Adrenal gland (tissue), 12 donors: ENCODE data around the gene FAM24A. TPM values are rescaled to one million over a fixed set of nuclear protein-coding genes. Genes with fewer than 3 reads are reported as not detected.

Source experiments
- DNase-seq, 7 donors: peaks; one replicate each; pipeline ENCODE4 v3.0.0-alpha.2; 2019 to 2020
- H3K27ac ChIP-seq, 5 donors: fragments of 200-600 bp; sonication (generic) in 4 of 5; 1 replicate in 3 of 5; 2 replicates in 2 of 5; pipeline versions ENCODE4 v1.5.1 to v1.8.0; 2016 to 2020; ENCODE audit warnings: mild to moderate bottlenecking in 1 of 5
- H3K27me3 ChIP-seq: fragments of 200-600 bp; 2 replicates; pipeline ENCODE4 v1.8.0; 2021
- H3K36me3 ChIP-seq, 2 donors: fragments of 200-600 bp; replicated peaks in 1 of 2; 1 replicate in 1 of 2; 2 replicates in 1 of 2; pipeline versions ENCODE4 v1.5.1 to v1.8.0; 2018 to 2022
- H3K4me1 ChIP-seq, 2 donors: fragments of 200-600 bp; replicated peaks in 1 of 2; 1 replicate in 1 of 2; 2 replicates in 1 of 2; pipeline versions ENCODE4 v1.5.1 to v1.8.0; 2018 to 2021
- H3K4me3 ChIP-seq, 4 donors: fragments of 200-600 bp; sonication (generic) in 3 of 4; one replicate each; pipeline ENCODE4 v1.5.1; 2016 to 2018
- H3K9me3 ChIP-seq, 3 donors: fragments of 200-600 bp; sonication (generic) in 1 of 3; replicated peaks in 1 of 3; 1 replicate in 2 of 3; 2 replicates in 1 of 3; pipeline versions ENCODE4 v1.5.1 to v1.8.0; 2016 to 2021
- POLR2A ChIP-seq, 2 donors: fragments of 450-650 bp; IDR thresholded peaks; one replicate each; pipeline ENCODE4 v1.6.1; 2017; ENCODE audit warnings: antibody characterized with exemption in 2 of 2, mild to moderate bottlenecking in 2 of 2, moderate library complexity in 1 of 2
- WGBS, 4 donors: extraction: QIAGEN DNeasy Blood & Tissue Kit in 2 of 4; methylation state at CpG; one replicate each; pipeline versions ENCODE4 v1.1.5 to v1.1.7; 2013 to 2017; 5-methylcytosine and 5-hydroxymethylcytosine counted together
- intact Hi-C, 2 donors: fragments of 100-400 bp; cut with DNase I; formaldehyde crosslinking; loops; one replicate each; pipeline versions ENCODE4 v1.14.1 to v1.15.0; 2022 to 2023
- polyA plus RNA-seq, 3 donors: library from polyadenylated mRNA; stranded (reverse); fragments of 200-250 nt in 2 of 3; fragments of 350-450 nt in 1 of 3; fragmentation: Illumina TruSeq in 1 of 3; extraction: RNeasy Lipid Tissue Mini Kit (QIAGEN cat#74804) in 1 of 3; gene quantifications; one replicate each; pipeline ENCODE4 v1.2.3, GENCODE V29; 2013 to 2014
- total RNA-seq, 9 donors: library from RNA; depleted of rRNA in 4 of 9; stranded (reverse); fragments of >200 nt in 4 of 9; fragments of 120-200 nt in 1 of 9; fragmentation: NEBNext Ultra II Directional in 1 of 9; extraction: Animal tissue kit (Norgen Biotek cat#: 25700) in 1 of 9; gene quantifications; one replicate each; pipeline versions ENCODE4 v1.1.0 to v1.2.4, GENCODE V29; 2013 to 2023
- TF ChIP-seq, protein P1 (sequence below), 6 experiments: fragments of 450-650 bp in 4 of 6; fragments of 200-600 bp in 2 of 6; sonication (generic) in 1 of 6; IDR thresholded peaks; 1 replicate in 5 of 6; 2 replicates in 1 of 6; pipeline versions ENCODE4 v1.5.1 to v1.8.0; 2016 to 2021; ENCODE audit warnings: antibody characterized with exemption in 6 of 6, mild to moderate bottlenecking in 2 of 6, moderate library complexity in 1 of 6
- donor health status: healthy with polysubstance abuse.
- donor health status: Bipolar disorder and iron deficiency.
- donor health status: DM: yes; HTN: yes; CAD: no.
- donor health status: DM: no; HTN: no; CAD: no.
- donor health status: DM: no; HTN: no; CAD: no.
- donor health status: DM: yes; HTN: yes; CAD: no.

The FAM24A gene
- total and polyA plus RNA-seq, 12 donors: not detected

DNA sequence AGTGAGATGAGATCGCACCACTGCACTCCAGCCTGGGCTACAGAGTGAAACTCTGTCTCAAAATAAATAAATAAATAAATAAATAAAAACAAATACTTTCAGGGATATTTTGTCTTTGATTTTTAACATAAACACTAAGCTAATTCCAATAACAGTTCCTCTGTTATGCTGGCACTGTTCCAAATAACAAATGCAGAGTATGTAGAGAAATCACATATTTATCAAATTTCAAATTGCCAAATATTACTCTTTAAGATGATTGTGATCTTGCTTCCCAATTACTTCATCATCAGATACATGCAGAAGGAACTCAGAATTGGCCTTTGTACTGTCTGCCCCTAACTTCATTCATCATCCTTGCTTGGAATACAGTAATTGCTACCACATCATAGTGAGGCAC lies 19.7 kb downstream of the FAM24A start:
- no peaks in the 10 kb centered on the region for H3K9me3 ChIP-seq
- H3K4me3 ChIP-seq: no peak overlapping the region
- no peak for DNase-seq
- 96 to 100% (median 98%) methylated on average over 1 of the region's 1 CpG for WGBS, 4 donors
- TF ChIP-seq POLR2A (IDR thresholded peaks at IDR 0.05): no peak
- TF ChIP-seq, protein P1, sequence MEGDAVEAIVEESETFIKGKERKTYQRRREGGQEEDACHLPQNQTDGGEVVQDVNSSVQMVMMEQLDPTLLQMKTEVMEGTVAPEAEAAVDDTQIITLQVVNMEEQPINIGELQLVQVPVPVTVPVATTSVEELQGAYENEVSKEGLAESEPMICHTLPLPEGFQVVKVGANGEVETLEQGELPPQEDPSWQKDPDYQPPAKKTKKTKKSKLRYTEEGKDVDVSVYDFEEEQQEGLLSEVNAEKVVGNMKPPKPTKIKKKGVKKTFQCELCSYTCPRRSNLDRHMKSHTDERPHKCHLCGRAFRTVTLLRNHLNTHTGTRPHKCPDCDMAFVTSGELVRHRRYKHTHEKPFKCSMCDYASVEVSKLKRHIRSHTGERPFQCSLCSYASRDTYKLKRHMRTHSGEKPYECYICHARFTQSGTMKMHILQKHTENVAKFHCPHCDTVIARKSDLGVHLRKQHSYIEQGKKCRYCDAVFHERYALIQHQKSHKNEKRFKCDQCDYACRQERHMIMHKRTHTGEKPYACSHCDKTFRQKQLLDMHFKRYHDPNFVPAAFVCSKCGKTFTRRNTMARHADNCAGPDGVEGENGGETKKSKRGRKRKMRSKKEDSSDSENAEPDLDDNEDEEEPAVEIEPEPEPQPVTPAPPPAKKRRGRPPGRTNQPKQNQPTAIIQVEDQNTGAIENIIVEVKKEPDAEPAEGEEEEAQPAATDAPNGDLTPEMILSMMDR (IDR thresholded peaks at IDR 0.05): no peak
- H3K27me3 ChIP-seq: no peaks in the 10 kb centered on the region
- intact Hi-C loops: no loop called here
- no peaks in the 10 kb centered on the region for H3K4me1 ChIP-seq
- H3K27ac ChIP-seq: no peak overlapping the region
- no peaks in the 10 kb centered on the region for H3K36me3 ChIP-seq

DNA sequence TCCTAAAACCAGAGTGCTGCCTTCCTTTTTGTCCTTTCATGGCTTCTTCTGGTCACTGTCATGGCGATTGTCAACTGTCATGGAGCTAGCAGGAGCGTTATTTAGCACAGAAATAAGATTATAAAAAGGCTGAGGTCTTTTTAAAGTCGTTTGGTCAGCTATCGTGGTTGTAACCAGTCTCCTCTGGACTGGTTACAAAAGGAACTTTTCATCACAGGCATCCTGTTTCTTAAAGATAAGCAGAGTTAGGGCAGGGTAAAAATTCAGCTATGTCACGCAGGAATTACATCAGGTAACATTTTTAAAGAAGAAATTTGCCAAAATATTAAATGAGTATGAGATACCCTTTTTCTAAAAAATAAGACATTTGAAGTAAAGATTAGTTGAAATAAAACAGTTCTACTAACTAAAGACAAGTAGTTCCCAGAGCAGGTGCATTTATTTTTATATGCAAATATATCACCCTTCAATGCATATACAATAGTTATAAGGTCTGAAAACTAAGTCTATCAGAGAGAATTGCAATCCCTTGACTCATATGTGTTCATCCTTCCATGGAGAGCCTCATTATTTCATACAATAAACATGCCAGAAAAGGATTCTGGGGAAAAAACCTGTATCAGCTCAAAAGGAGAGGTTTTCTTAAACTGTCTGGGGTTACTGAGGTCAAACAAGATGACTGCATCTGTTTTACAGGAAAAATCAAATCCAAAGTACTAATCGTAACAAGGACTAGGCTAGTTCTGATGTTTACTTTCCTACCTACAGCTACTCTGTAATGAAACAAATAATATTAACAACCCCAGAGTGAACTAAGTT lies 20.9 kb downstream of the FAM24A start:
- Histone ChIP-seq H3K4me1 (no peaks in the 10 kb centered on the region), H3K27ac (no peak overlapping the region), H3K27me3 (no peaks in the 10 kb centered on the region), H3K36me3 (no peaks in the 10 kb centered on the region), H3K9me3 (no peaks in the 10 kb centered on the region), H3K4me3 (no peak overlapping the region)
- DNase-seq: no peak
- intact Hi-C loops: no loop called here
- TF ChIP-seq, protein P1 (IDR thresholded peaks at IDR 0.05): no peak
- TF ChIP-seq POLR2A (IDR thresholded peaks at IDR 0.05): no peak
- 73 to 86% (median 80%) methylated on average over 6 of the region's 6 CpGs for WGBS, 4 donors

DNA sequence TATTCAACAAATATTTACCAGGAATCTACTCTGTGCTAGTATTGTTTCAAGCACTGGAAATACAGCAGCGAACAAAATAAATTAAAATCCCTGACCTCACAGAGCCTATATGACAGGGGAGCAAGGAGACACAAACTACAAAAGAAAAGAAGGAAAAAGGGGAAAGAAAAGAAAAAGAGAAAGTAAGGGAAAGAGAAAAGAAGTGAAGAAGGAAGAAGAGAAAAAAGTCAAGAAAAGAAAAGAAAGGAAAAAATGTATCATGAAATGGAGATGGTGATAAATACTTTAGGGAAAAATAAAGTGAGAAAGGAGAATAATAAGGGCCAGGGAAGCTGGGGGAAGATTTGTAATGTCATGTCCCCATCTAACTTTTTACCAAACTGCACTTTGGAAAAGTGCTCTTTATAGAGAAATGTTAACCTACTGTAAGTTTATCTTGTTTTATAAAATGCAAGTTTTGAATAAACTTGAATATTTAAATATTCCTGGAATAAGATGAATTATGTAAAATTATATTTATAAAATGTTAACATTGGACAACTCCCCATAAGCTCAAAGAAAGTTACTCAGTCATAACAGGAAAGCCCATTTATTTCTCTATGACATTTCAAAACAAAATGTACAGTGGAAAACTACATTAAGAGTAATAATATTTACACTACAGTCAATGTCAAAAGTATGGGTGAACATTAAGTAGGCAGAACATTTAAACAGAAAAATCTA lies 28.9 kb downstream of the FAM24A start:
- peaks cover 0 to 13% of the 10 kb centered on the region in 2 donors for H3K36me3 ChIP-seq

More for the DNA sequence above, 28.9 kb downstream of the FAM24A start:
- Histone ChIP-seq H3K4me1 (peaks cover 0 to 6% of the 10 kb centered on the region in 2 donors), H3K4me3 (no peak overlapping the region), H3K27ac (no peak overlapping the region), H3K27me3 (no peaks in the 10 kb centered on the region), H3K9me3 (no peaks in the 10 kb centered on the region)
- TF ChIP-seq POLR2A (IDR thresholded peaks at IDR 0.05): no peak
- TF ChIP-seq, protein P1 (IDR thresholded peaks at IDR 0.05): no peak
- 91 to 100% (median 97%) methylated on average over 1 of the region's 1 CpG for WGBS, 4 donors
- intact Hi-C loops: no loop called here
- DNase-seq: no peak
